PC-3 (cell line): ENCODE data around the gene CEP76. TPM values are rescaled to one million over a fixed set of nuclear protein-coding genes. Genes with fewer than 3 reads are reported as not detected.

Experiments
- ATAC-seq: fragments of 200-7000 bp; cut with Tn5 transposase; 2 replicates; pipeline ENCODE4 v1.9.1; 2020; ENCODE audit warnings: mild to moderate bottlenecking, moderate library complexity
- BruUV-seq: library from RNA; stranded (reverse); fragments of 400-500 nt; replicated peaks from 2 replicates; lab custom pipeline; 2021; lab: Mats Ljungman, UMichigan
- CTCF ChIA-PET: fragments of 300-600 bp; sonication (Branson Sonifier 250); formaldehyde crosslinking; loops from one replicate; lab custom pipeline; 2022; ENCODE audit warnings: antibody characterized with exemption; lab: Charles Lee
- POLR2A ChIA-PET: fragments of 300-600 bp; sonication (Branson Sonifier 250); formaldehyde crosslinking; loops from one replicate; lab custom pipeline; 2022; ENCODE audit warnings: antibody characterized with exemption; ENCODE audit not compliant: unreplicated experiment; lab: Charles Lee
- DNase-seq: peaks from one replicate; pipeline ENCODE4 v3.0.0-alpha.2; 2015
- H2AFZ ChIP-seq: fragments of 300-600 bp; sonication (generic); 2 replicates; pipeline ENCODE4 v1.6.0; 2016; ENCODE audit warnings: antibody characterized with exemption, low read length
- H3F3A ChIP-seq: fragments of 300-600 bp; sonication (generic); one replicate; pipeline ENCODE4 v1.6.0; 2017; ENCODE audit warnings: antibody characterized with exemption, low read length, control low read depth, mild to moderate bottlenecking; ENCODE audit not compliant: unreplicated experiment
- H3K27ac ChIP-seq: fragments of 300-600 bp; sonication (generic); 2 replicates; pipeline ENCODE4 v1.5.1; 2016; ENCODE audit warnings: mild to moderate bottlenecking, low read length
- H3K27me3 ChIP-seq: fragments of 300-600 bp; sonication (generic); 2 replicates; pipeline ENCODE4 v1.6.1; 2016; ENCODE audit warnings: low read length, mixed read lengths
- H3K36me3 ChIP-seq: fragments of 300-600 bp; sonication (generic); 2 replicates; pipeline ENCODE4 v1.6.1; 2016; ENCODE audit warnings: low read depth, mixed run types, low read length, mixed read lengths
- H3K4me1 ChIP-seq: fragments of 300-600 bp; sonication (generic); 2 replicates; pipeline ENCODE4 v1.5.1; 2016; ENCODE audit warnings: low read length; ENCODE audit not compliant: insufficient read depth
- H3K4me2 ChIP-seq: fragments of 300-600 bp; sonication (generic); 2 replicates; pipeline ENCODE4 v1.6.0; 2016; ENCODE audit warnings: low read length
- H3K4me3 ChIP-seq: fragments of 300-600 bp; sonication (generic); 2 replicates; pipeline ENCODE4 v1.5.1; 2016; ENCODE audit warnings: mild to moderate bottlenecking, low read length, mixed read lengths
- H3K79me2 ChIP-seq: fragments of 300-600 bp; sonication (generic); 2 replicates; pipeline ENCODE4 v1.6.1; 2017; ENCODE audit warnings: low read length, mixed read lengths
- H3K9ac ChIP-seq: fragments of 300-600 bp; sonication (generic); 2 replicates; pipeline ENCODE4 v1.6.0; 2016; ENCODE audit warnings: mild to moderate bottlenecking, low read length
- H3K9me2 ChIP-seq: fragments of 300-600 bp; sonication (generic); replicated peaks from 2 replicates; pipeline ENCODE4 v1.6.1; 2016; ENCODE audit warnings: mixed run types, low read length, mixed read lengths
- H3K9me3 ChIP-seq: fragments of 300-600 bp; sonication (generic); 2 replicates; pipeline ENCODE4 v1.6.1; 2016; ENCODE audit warnings: low read length, mixed read lengths
- H4K20me1 ChIP-seq: fragments of 300-600 bp; sonication (generic); 2 replicates; pipeline ENCODE4 v1.6.1; 2016; ENCODE audit warnings: low read length, mixed read lengths
- CTCF ChIP-seq: fragments of 300-600 bp; sonication (generic); conservative IDR thresholded peaks from 2 replicates; pipeline ENCODE4 v1.5.1; 2017; ENCODE audit warnings: antibody characterized with exemption, low read depth, mild to moderate bottlenecking, low read length
- EZH2 ChIP-seq: fragments of 300-600 bp; sonication (generic); IDR thresholded peaks from one replicate; pipeline ENCODE4 v1.6.1; 2017; ENCODE audit warnings: antibody characterized with exemption, mild to moderate bottlenecking, low read length; ENCODE audit not compliant: unreplicated experiment
- EZH2phosphoT487 ChIP-seq: fragments of 300-600 bp; sonication (generic); IDR thresholded peaks from 2 replicates; pipeline ENCODE4 v1.6.1; 2018; ENCODE audit warnings: mild to moderate bottlenecking, antibody characterized with exemption, low read length, borderline replicate concordance
- intact Hi-C: fragments of 100-400 bp; cut with micrococcal nuclease; formaldehyde crosslinking; loops from 2 replicates; pipeline ENCODE4 v1.9.0; 2023
- total RNA-seq: library from RNA; depleted of rRNA; stranded (reverse); fragments of >200 nt; gene quantifications from 2 replicates; pipeline ENCODE4 v1.2.3, GENCODE V29; 2014

CEP76 gene
- total RNA-seq, 1 experiment from 2014 or later = 25.1 TPM

GRCh38 chr18:12726774-12727550, 24.4 kb upstream of the CEP76 start:
- ATAC-seq = peak; percentile 74
- Histone ChIP-seq H3K9ac (no peak overlapping the region), H3K27ac (no peak overlapping the region), H3K36me3 (peaks cover 20% of the 10 kb centered on the region), H3K79me2 (no peaks in the 10 kb centered on the region), H4K20me1 (no peaks in the 10 kb centered on the region), H3K4me3 (no peak overlapping the region), H3K9me2 (no peaks in the 10 kb centered on the region), H3K9me3 (0 out of 2 replicates have a peak, but pooled peaks cover 3% of the 10 kb centered on the region), H3K4me1 (no peaks in the 10 kb centered on the region), H3K27me3 (no peaks in the 10 kb centered on the region), H3F3A (no peaks in the 10 kb centered on the region), H2AFZ (no peak overlapping the region), H3K4me2 (no peak overlapping the region)
- ChIA-PET CTCF (interaction anchor here (0.6 to 1.2 kb wide), 3 partner anchors 17 to 307 kb away, joined by 4 to 7 read pairs (median 5); no protein-coding TSS in a partner anchor), POLR2A (interaction anchor here (0.5 kb wide), 1 partner anchor 265 kb away, joined by 7 read pairs; no protein-coding TSS in a partner anchor)
- intact Hi-C loops = loop anchor here (1.0 kb wide), 3 partner anchors 17 to 207 kb away; no protein-coding TSS in a partner anchor
- TSS peak; percentile 17 for BruUV-seq
- DNase-seq = peak; percentile 92
- TF ChIP-seq EZH2phosphoT487 = no peak
- TF ChIP-seq CTCF = peak; percentile 94

GRCh38 chr18:12726331-12726730, 23.8 kb upstream of the CEP76 start:
- Histone ChIP-seq H2AFZ (no peak overlapping the region), H3K4me1 (no peaks in the 10 kb centered on the region), H3K9me3 (0 out of 2 replicates have a peak, but pooled peaks cover 3% of the 10 kb centered on the region), H3K27ac (no peak overlapping the region), H3F3A (no peaks in the 10 kb centered on the region), H3K36me3 (peaks cover 21% of the 10 kb centered on the region), H3K9me2 (no peaks in the 10 kb centered on the region), H3K27me3 (no peaks in the 10 kb centered on the region), H4K20me1 (no peaks in the 10 kb centered on the region), H3K4me3 (no peak overlapping the region), H3K79me2 (no peaks in the 10 kb centered on the region), H3K9ac (no peak overlapping the region), H3K4me2 (no peak overlapping the region)
- intact Hi-C loops = no loop called here
- CTCF ChIA-PET = interaction anchor here (0.6 to 1.2 kb wide), 2 partner anchors 17 to 307 kb away, joined by 4 to 7 read pairs; no protein-coding TSS in a partner anchor
- no peak for TF ChIP-seq EZH2
- TF ChIP-seq EZH2phosphoT487 = no peak
- TF ChIP-seq CTCF = no peak
- ATAC-seq (no peak), DNase-seq (no peak)
- POLR2A ChIA-PET = interaction anchor here (0.5 kb wide), 1 partner anchor 266 kb away, joined by 7 read pairs; no protein-coding TSS in a partner anchor
- no TSS peak for BruUV-seq

- Histone ChIP-seq H3K9me3 (no peaks in the 10 kb centered on the region), H2AFZ (no peak overlapping the region), H3F3A (no peaks in the 10 kb centered on the region), H3K4me2 (no peak overlapping the region), H3K4me1 (no peaks in the 10 kb centered on the region), H3K36me3 (peaks cover 38% of the 10 kb centered on the region), H3K27me3 (no peaks in the 10 kb centered on the region), H3K4me3 (no peak overlapping the region), H3K27ac (no peak overlapping the region), H4K20me1 (no peaks in the 10 kb centered on the region), H3K9ac (no peak overlapping the region), H3K79me2 (no peaks in the 10 kb centered on the region), H3K9me2 (no peaks in the 10 kb centered on the region)
- BruUV-seq = no TSS peak
- intact Hi-C loops = no loop called here
- ChIA-PET POLR2A (no interaction called here), CTCF (no interaction called here)
- no peak for TF ChIP-seq CTCF
- no peak for TF ChIP-seq EZH2
- no peak for TF ChIP-seq EZH2phosphoT487
- no peak for ATAC-seq
- DNase-seq = no peak
Measured at GRCh38 chr18:12722731-12723130, 20.2 kb upstream of the CEP76 start.
